Suprapubic skin (tissue), 4 donors: Measurements from ENCODE around the gene TMEM167A. TPM values are rescaled to one million over a fixed set of nuclear protein-coding genes. Genes with fewer than 3 reads are reported as not detected.

Source experiments
- DNase-seq, 2 donors: peaks; one replicate each; pipeline ENCODE4 v3.0.0-alpha.2; 2019; ENCODE audit warnings: low spot score in 2 of 2
- H3K27ac ChIP-seq: fragments of 200-600 bp; sonication (generic); one replicate; pipeline ENCODE4 v1.5.1; 2019
- H3K27me3 ChIP-seq: fragments of 200-600 bp; sonication (generic); one replicate; pipeline ENCODE4 v1.5.1; 2019
- H3K36me3 ChIP-seq: fragments of 200-600 bp; sonication (generic); one replicate; pipeline ENCODE4 v1.5.1; 2019
- H3K4me1 ChIP-seq: fragments of 200-600 bp; sonication (generic); one replicate; pipeline ENCODE4 v1.5.1; 2019
- H3K4me3 ChIP-seq: fragments of 200-600 bp; sonication (generic); one replicate; pipeline ENCODE4 v1.5.1; 2019; ENCODE audit warnings: mild to moderate bottlenecking
- H3K9me3 ChIP-seq: fragments of 200-600 bp; sonication (generic); one replicate; pipeline ENCODE4 v1.5.1; 2019
- CTCF ChIP-seq, 2 donors: fragments of 200-600 bp in 1 of 2; fragments of 450-650 bp in 1 of 2; sonication (generic) in 1 of 2; IDR thresholded peaks; one replicate each; pipeline ENCODE4 v1.5.1; 2016 to 2019; ENCODE audit warnings: antibody characterized with exemption in 2 of 2, mild to moderate bottlenecking in 1 of 2, moderate library complexity in 1 of 2
- EP300 ChIP-seq: sonication (generic); formaldehyde crosslinking; IDR thresholded peaks from one replicate; pipeline ENCODE4 v1.6.1; 2017; ENCODE audit warnings: antibody characterized with exemption
- POLR2A ChIP-seq, 2 donors: fragments of 450-650 bp; IDR thresholded peaks; one replicate each; pipeline ENCODE4 v1.6.1; 2017; ENCODE audit warnings: antibody characterized with exemption in 2 of 2, mild to moderate bottlenecking in 2 of 2, moderate library complexity in 2 of 2
- POLR2AphosphoS5 ChIP-seq, 3 donors: sonication (generic); formaldehyde crosslinking; IDR thresholded peaks; one replicate each; pipeline ENCODE4 v1.6.1; 2017; ENCODE audit warnings: antibody characterized with exemption in 3 of 3
- WGBS: methylation state at CpG from one replicate; pipeline ENCODE4 v1.1.5; 2018; 5-methylcytosine and 5-hydroxymethylcytosine counted together
- total RNA-seq, 4 donors: library from RNA; depleted of rRNA; stranded (reverse); fragments of >200 nt; gene quantifications; one replicate each; pipeline ENCODE4 v1.1.0, GENCODE V29; 2016

The TMEM167A gene
- total RNA-seq, 4 donors from 2014 or later: 24.2 to 39.5 (median 31.8) TPM

GRCh38 chr5:83090169-83090568 is 13.0 kb upstream of the TMEM167A start:
- peaks cover 4% of the 10 kb centered on the region for H3K9me3 ChIP-seq
- DNase-seq: no peak
- no peak overlapping the region for H3K4me3 ChIP-seq
- 92% methylated on average over 3 of the region's 3 CpGs for WGBS
- no peaks in the 10 kb centered on the region for H3K27me3 ChIP-seq
- H3K4me1 ChIP-seq: no peaks in the 10 kb centered on the region
- no peak overlapping the region for H3K27ac ChIP-seq
- TF ChIP-seq POLR2A (IDR thresholded peaks at IDR 0.05): no peak
- no peak for TF ChIP-seq CTCF (IDR thresholded peaks at IDR 0.05)
- TF ChIP-seq POLR2AphosphoS5 (IDR thresholded peaks at IDR 0.05): no peak
- TF ChIP-seq EP300: no peak
- H3K36me3 ChIP-seq: no peaks in the 10 kb centered on the region

- no peaks in the 10 kb centered on the region for H3K9me3 ChIP-seq
- H3K4me1 ChIP-seq: no peaks in the 10 kb centered on the region
- DNase-seq: no peak
- no peaks in the 10 kb centered on the region for H3K36me3 ChIP-seq
- 72% methylated on average over 2 of the region's 2 CpGs for WGBS
- H3K4me3 ChIP-seq: no peak overlapping the region
- no peak overlapping the region for H3K27ac ChIP-seq
- TF ChIP-seq EP300 (no peak), POLR2AphosphoS5 (IDR thresholded peaks at IDR 0.05) (no peak), CTCF (IDR thresholded peaks at IDR 0.05) (no peak), POLR2A (IDR thresholded peaks at IDR 0.05) (no peak)
- H3K27me3 ChIP-seq: no peaks in the 10 kb centered on the region
Measured at GRCh38 chr5:83085106-83085505, 7.9 kb upstream of the TMEM167A start.

GRCh38 chr5:83084336-83084735 is 7.1 kb upstream of the TMEM167A start:
- no peaks in the 10 kb centered on the region for H3K9me3 ChIP-seq
- H3K4me1 ChIP-seq: no peaks in the 10 kb centered on the region
- no peak for TF ChIP-seq CTCF (IDR thresholded peaks at IDR 0.05)
- TF ChIP-seq POLR2AphosphoS5 (IDR thresholded peaks at IDR 0.05): no peak
- no peak for TF ChIP-seq EP300
- TF ChIP-seq POLR2A (IDR thresholded peaks at IDR 0.05): no peak
- H3K27me3 ChIP-seq: no peaks in the 10 kb centered on the region
- no peak overlapping the region for H3K27ac ChIP-seq
- no peak overlapping the region for H3K4me3 ChIP-seq
- no peak for DNase-seq
- WGBS: 82% methylated on average over 2 of the region's 2 CpGs
- H3K36me3 ChIP-seq: no peaks in the 10 kb centered on the region

GRCh38 chr5:83082750-83083149 is 5.6 kb upstream of the TMEM167A start:
- H3K4me3 ChIP-seq: no peak overlapping the region
- no peak for TF ChIP-seq POLR2A (IDR thresholded peaks at IDR 0.05)
- TF ChIP-seq CTCF (IDR thresholded peaks at IDR 0.05): no peak
- peaks cover 8% of the 10 kb centered on the region for H3K4me1 ChIP-seq
- H3K9me3 ChIP-seq: no peaks in the 10 kb centered on the region
- H3K27ac ChIP-seq: no peak overlapping the region
- DNase-seq: no peak
- H3K27me3 ChIP-seq: no peaks in the 10 kb centered on the region
- no peaks in the 10 kb centered on the region for H3K36me3 ChIP-seq

GRCh38 chr5:83077662-83078261 is 568 bp upstream of the TMEM167A start:
- TF ChIP-seq POLR2A (IDR thresholded peaks at IDR 0.05) (no peak), POLR2AphosphoS5 (IDR thresholded peaks at IDR 0.05) (no peak)
- no peaks in the 10 kb centered on the region for H3K27me3 ChIP-seq
- WGBS: 2% methylated on average over 14 of the region's 14 CpGs
- H3K36me3 ChIP-seq: no peaks in the 10 kb centered on the region
- H3K27ac ChIP-seq: peak overlapping the region; percentile 92
- H3K4me3 ChIP-seq: peak overlapping the region; percentile 91
- peaks cover 40% of the 10 kb centered on the region for H3K4me1 ChIP-seq
- H3K9me3 ChIP-seq: no peaks in the 10 kb centered on the region
- no peak for DNase-seq

GRCh38 chr5:83072966-83073365 is 4.2 kb downstream of the TMEM167A start:
- peaks cover 61% of the 10 kb centered on the region for H3K4me1 ChIP-seq
- H3K9me3 ChIP-seq: no peaks in the 10 kb centered on the region
- H3K4me3 ChIP-seq: no peak overlapping the region
- no peak overlapping the region for H3K27ac ChIP-seq
- WGBS: 59% methylated on average over 6 of the region's 6 CpGs
- no peaks in the 10 kb centered on the region for H3K27me3 ChIP-seq
- DNase-seq: no peak
- H3K36me3 ChIP-seq: no peaks in the 10 kb centered on the region
- TF ChIP-seq POLR2AphosphoS5 (IDR thresholded peaks at IDR 0.05): no peak
- TF ChIP-seq CTCF (IDR thresholded peaks at IDR 0.05): no peak
- no peak for TF ChIP-seq POLR2A (IDR thresholded peaks at IDR 0.05)
